RWPE1 (cell line): ENCODE results near the gene OR8G5.

ENCODE experiments used
- CTCF ChIA-PET: fragments of 350-600 bp; sonication (Branson Sonifier 250); formaldehyde crosslinking; extraction: SDS; loops from one replicate; lab custom pipeline; 2021; lab: Yijun Ruan, JAX
- POLR2A ChIA-PET: fragments of 400-600 bp; formaldehyde crosslinking; extraction: SDS; loops from one replicate; lab custom pipeline; 2020; ENCODE audit warnings: antibody characterized with exemption; ENCODE audit not compliant: low non-redundant PET; lab: Yijun Ruan, JAX
- DNase-seq: peaks from one replicate; pipeline ENCODE4 v3.0.0; 2012; ENCODE audit warnings: low spot score
- H3K27ac ChIP-seq: fragments of 450-650 bp; 2 replicates; pipeline ENCODE4 v1.5.1; 2017
- TF ChIP-seq, protein P1 (sequence below): fragments of 450-650 bp; conservative IDR thresholded peaks from 2 replicates; pipeline ENCODE4 v1.5.1; 2017; ENCODE audit warnings: low read depth, mild to moderate bottlenecking

OR8G5 gene

GRCh38 chr11:124278261-124278660, 22.1 kb downstream of the OR8G5 start:
- ChIA-PET POLR2A (no interaction called here), CTCF (interaction anchor here (1.0 kb wide), 1 partner anchor 207 kb away, joined by 3 read pairs; no protein-coding TSS in a partner anchor)
- TF ChIP-seq, protein P1, sequence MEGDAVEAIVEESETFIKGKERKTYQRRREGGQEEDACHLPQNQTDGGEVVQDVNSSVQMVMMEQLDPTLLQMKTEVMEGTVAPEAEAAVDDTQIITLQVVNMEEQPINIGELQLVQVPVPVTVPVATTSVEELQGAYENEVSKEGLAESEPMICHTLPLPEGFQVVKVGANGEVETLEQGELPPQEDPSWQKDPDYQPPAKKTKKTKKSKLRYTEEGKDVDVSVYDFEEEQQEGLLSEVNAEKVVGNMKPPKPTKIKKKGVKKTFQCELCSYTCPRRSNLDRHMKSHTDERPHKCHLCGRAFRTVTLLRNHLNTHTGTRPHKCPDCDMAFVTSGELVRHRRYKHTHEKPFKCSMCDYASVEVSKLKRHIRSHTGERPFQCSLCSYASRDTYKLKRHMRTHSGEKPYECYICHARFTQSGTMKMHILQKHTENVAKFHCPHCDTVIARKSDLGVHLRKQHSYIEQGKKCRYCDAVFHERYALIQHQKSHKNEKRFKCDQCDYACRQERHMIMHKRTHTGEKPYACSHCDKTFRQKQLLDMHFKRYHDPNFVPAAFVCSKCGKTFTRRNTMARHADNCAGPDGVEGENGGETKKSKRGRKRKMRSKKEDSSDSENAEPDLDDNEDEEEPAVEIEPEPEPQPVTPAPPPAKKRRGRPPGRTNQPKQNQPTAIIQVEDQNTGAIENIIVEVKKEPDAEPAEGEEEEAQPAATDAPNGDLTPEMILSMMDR: no peak
- H3K27ac ChIP-seq: no peak overlapping the region
- DNase-seq: no peak

- no peak for DNase-seq
- CTCF ChIA-PET: interaction anchor here (0.8 kb wide), 1 partner anchor 217 kb away, joined by 3 read pairs; no protein-coding TSS in a partner anchor
- TF ChIP-seq, protein P1: no peak
- POLR2A ChIA-PET: no interaction called here
- H3K27ac ChIP-seq: no peak overlapping the region
These were observed 29.6 kb downstream of the OR8G5 start for GRCh38 chr11:124285610-124286344.

- CTCF ChIA-PET: no interaction called here
- H3K27ac ChIP-seq: no peak overlapping the region
- TF ChIP-seq, protein P1: no peak
- POLR2A ChIA-PET: no interaction called here
- no peak for DNase-seq
These were observed 38.5 kb downstream of the OR8G5 start for GRCh38 chr11:124294687-124295086.

DNA sequence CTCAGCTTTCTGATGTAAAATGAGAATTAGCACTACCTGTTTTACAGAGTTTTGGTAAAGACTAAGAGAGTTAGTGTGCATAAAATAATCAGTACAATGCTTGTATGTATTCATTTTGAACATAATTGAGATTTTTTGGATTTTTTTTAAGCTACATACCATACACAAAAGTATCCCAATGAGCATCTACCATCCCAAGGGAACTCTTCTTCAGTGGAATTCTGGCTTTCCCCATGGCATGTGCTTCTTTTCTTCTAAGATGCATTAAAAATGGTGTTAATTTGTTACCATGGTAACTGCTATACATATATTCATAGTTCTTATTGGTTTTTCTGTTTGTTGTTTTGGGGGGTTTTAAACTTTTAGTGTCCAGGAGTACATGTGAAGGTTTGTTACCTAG, 39.8 kb downstream of the OR8G5 start:
- TF ChIP-seq, protein P1: no peak
- H3K27ac ChIP-seq: no peak overlapping the region
- ChIA-PET POLR2A (no interaction called here), CTCF (no interaction called here)
- DNase-seq: no peak

GRCh38 chr11:124297921-124298320, 41.7 kb downstream of the OR8G5 start:
- H3K27ac ChIP-seq: no peak overlapping the region
- TF ChIP-seq, protein P1: no peak
- ChIA-PET POLR2A (no interaction called here), CTCF (interaction anchor here (0.7 kb wide), 1 partner anchor 58 kb away, joined by 3 read pairs; no protein-coding TSS in a partner anchor)
- no peak for DNase-seq

DNA sequence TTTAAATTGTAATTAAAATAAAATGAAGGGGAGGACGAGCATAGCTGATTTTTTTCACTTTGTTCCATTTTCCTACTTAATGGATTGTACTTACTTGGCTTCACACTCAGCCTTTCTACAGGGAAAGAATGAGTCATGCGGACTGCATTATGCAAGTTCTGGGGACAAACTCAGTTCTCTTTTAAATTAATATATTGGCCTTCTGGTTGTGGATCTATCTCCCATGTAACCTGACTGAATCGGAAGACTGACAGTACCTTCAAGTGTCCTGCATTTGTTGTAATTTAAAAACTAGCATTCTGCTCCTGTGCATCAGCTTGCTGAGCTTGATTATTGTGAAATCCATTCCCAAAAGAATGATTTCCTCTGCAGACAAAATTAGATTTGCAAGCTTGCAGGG, 45.4 kb downstream of the OR8G5 start:
- POLR2A ChIA-PET: no interaction called here
- no peak for DNase-seq
- CTCF ChIA-PET: no interaction called here

More for the DNA sequence above, 45.4 kb downstream of the OR8G5 start:
- TF ChIP-seq, protein P1: no peak
- H3K27ac ChIP-seq: no peak overlapping the region
